Sigmoid colon (tissue), 4 donors: ENCODE measurements around the gene CATSPERE.

Experiments
- CTCF ChIP-seq, 4 experiments: fragments of 450-650 bp in 3 of 4; fragments of 200-600 bp in 1 of 4; IDR thresholded peaks; one replicate each; pipeline ENCODE4 v1.5.1; 2016 to 2019; ENCODE audit warnings: antibody characterized with exemption in 4 of 4, mild to moderate bottlenecking in 3 of 4, moderate library complexity in 2 of 4
- EP300 ChIP-seq, 4 donors: sonication (generic); formaldehyde crosslinking; IDR thresholded peaks; one replicate each; pipeline ENCODE4 v1.6.1; 2017; ENCODE audit warnings: antibody characterized with exemption in 4 of 4
- POLR2A ChIP-seq, 2 donors: fragments of 450-650 bp; IDR thresholded peaks; one replicate each; pipeline ENCODE4 v1.6.1; 2016; ENCODE audit warnings: antibody characterized with exemption in 2 of 2, mild to moderate bottlenecking in 2 of 2, moderate library complexity in 2 of 2
- POLR2AphosphoS5 ChIP-seq, 4 donors: sonication (generic); formaldehyde crosslinking; IDR thresholded peaks; one replicate each; pipeline ENCODE4 v1.6.1; 2017; ENCODE audit warnings: antibody characterized with exemption in 4 of 4

- peak; percentile 80 to 92 (median 90) for TF ChIP-seq POLR2AphosphoS5 (IDR thresholded peaks at IDR 0.05)
- peak in 3 of 4 experiments; percentile 14 to 62 (median 42) for TF ChIP-seq CTCF (IDR thresholded peaks at IDR 0.05)
- TF ChIP-seq POLR2A (IDR thresholded peaks at IDR 0.05) = peak; percentile 27 to 66
- no peak for TF ChIP-seq EP300 (IDR thresholded peaks at IDR 0.05)
Observed at GRCh38 chr1:244652623-244653438, 191.8 kb downstream of the CATSPERE start, which contains the start of gene DESI2.
